CD14-positive monocyte (primary cell): Measurements from ENCODE around the gene DDX20. TPM values are rescaled to one million over a fixed set of nuclear protein-coding genes. Genes with fewer than 3 reads are reported as not detected.
"Not testable (repeated sequence)": the region's sequence is repeated elsewhere in the genome, so short reads cannot be mapped to it uniquely, and the experiment has no call there.

Source experiments
- DNase-seq, 3 donors: peaks; one replicate each; pipeline ENCODE4 v3.0.0-alpha.2; 2011 to 2022
- H2AFZ ChIP-seq: 2 replicates; pipeline ENCODE4 v1.6.0; 2012; ENCODE audit warnings: mild to moderate bottlenecking, low read depth, low read length, inconsistent platforms; ENCODE audit not compliant: insufficient read depth, poor library complexity, severe bottlenecking
- H3K27ac ChIP-seq, 2 donors: 1 replicate in 1 of 2; 2 replicates in 1 of 2; pipeline ENCODE4 v1.5.1; 2012 to 2013; ENCODE audit warnings: low read length in 2 of 2, control low read depth in 1 of 2, inconsistent platforms in 1 of 2, low read depth in 1 of 2, mild to moderate bottlenecking in 1 of 2
- H3K27me3 ChIP-seq, 2 donors: one replicate each; pipeline versions ENCODE4 v1.6.0 to v1.6.1; 2011 to 2013; ENCODE audit warnings: low read length in 2 of 2; ENCODE audit not compliant: control insufficient read depth in 2 of 2, insufficient read depth in 2 of 2
- H3K36me3 ChIP-seq, 2 donors: replicated peaks in 1 of 2; 1 replicate in 1 of 2; 2 replicates in 1 of 2; pipeline versions ENCODE4 v1.5.1 to v1.6.1; 2012 to 2013; ENCODE audit warnings: low read length in 2 of 2, control low read depth in 1 of 2, inconsistent platforms in 1 of 2, mild to moderate bottlenecking in 1 of 2; ENCODE audit not compliant: insufficient read depth in 2 of 2, control insufficient read depth in 1 of 2
- H3K4me1 ChIP-seq, 2 donors: 1 replicate in 1 of 2; 2 replicates in 1 of 2; pipeline versions ENCODE4 v1.5.1 to v1.6.1; 2012 to 2013; ENCODE audit warnings: low read length in 2 of 2, control low read depth in 1 of 2, inconsistent platforms in 1 of 2, mild to moderate bottlenecking in 1 of 2, moderate library complexity in 1 of 2; ENCODE audit not compliant: insufficient read depth in 2 of 2, control insufficient read depth in 1 of 2
- H3K4me2 ChIP-seq: replicated peaks from 2 replicates; pipeline ENCODE3; 2012; ENCODE audit warnings: low read length, moderate library complexity, mild to moderate bottlenecking; ENCODE audit not compliant: poor library complexity, severe bottlenecking; ENCODE audit errors: extremely low read depth
- H3K4me3 ChIP-seq, 3 experiments: fragments of 200-600 bp in 1 of 3; sonication (generic) in 1 of 3; replicated peaks in 1 of 3; 1 replicate in 2 of 3; 2 replicates in 1 of 3; pipeline ENCODE4 v1.5.1; 2011 to 2013; ENCODE audit warnings: low read length in 3 of 3, mild to moderate bottlenecking in 3 of 3, control low read depth in 2 of 3, low read depth in 2 of 3, inconsistent platforms in 1 of 3, moderate library complexity in 1 of 3
- H3K79me2 ChIP-seq: 2 replicates; pipeline ENCODE4 v1.6.0; 2012; ENCODE audit warnings: mild to moderate bottlenecking, control low read depth, inconsistent platforms, low read length, moderate library complexity; ENCODE audit not compliant: insufficient read depth
- H3K9ac ChIP-seq: 2 replicates; pipeline ENCODE4 v1.6.0; 2017; ENCODE audit warnings: low read length, mild to moderate bottlenecking; ENCODE audit not compliant: insufficient read depth, poor library complexity, severe bottlenecking
- H3K9me3 ChIP-seq, 2 donors: replicated peaks in 1 of 2; 1 replicate in 1 of 2; 2 replicates in 1 of 2; pipeline versions ENCODE4 v1.5.1 to v1.6.1; 2012 to 2013; ENCODE audit warnings: low read length in 2 of 2, control low read depth in 1 of 2; ENCODE audit not compliant: control insufficient read depth in 1 of 2, insufficient read depth in 1 of 2
- H4K20me1 ChIP-seq: 2 replicates; pipeline ENCODE4 v1.6.0; 2012; ENCODE audit warnings: mild to moderate bottlenecking, low read length, control low read depth, moderate library complexity; ENCODE audit not compliant: insufficient read depth
- H3K27ac Mint-ChIP-seq, 7 donors: one replicate each; pipeline ENCODE4 v1.8.0; 2020; ENCODE audit warnings: mild to moderate bottlenecking in 7 of 7, mixed read lengths in 7 of 7, moderate library complexity in 6 of 7, inconsistent platforms in 2 of 7
- H3K27me3 Mint-ChIP-seq, 3 donors: one replicate each; pipeline ENCODE4 v1.8.0; 2021 to 2022; ENCODE audit warnings: low read depth in 3 of 3, mild to moderate bottlenecking in 3 of 3, mixed read lengths in 3 of 3, moderate library complexity in 3 of 3, inconsistent platforms in 1 of 3
- H3K36me3 Mint-ChIP-seq, 2 donors: one replicate each; pipeline ENCODE4 v1.8.0; 2020; ENCODE audit warnings: mixed read lengths in 2 of 2, inconsistent platforms in 1 of 2, mild to moderate bottlenecking in 1 of 2
- H3K4me1 Mint-ChIP-seq: one replicate; pipeline ENCODE4 v1.8.0; 2020; ENCODE audit warnings: mild to moderate bottlenecking, mixed read lengths
- H3K4me3 Mint-ChIP-seq, 2 donors: one replicate each; pipeline ENCODE4 v1.8.0; 2020; ENCODE audit warnings: mild to moderate bottlenecking in 2 of 2, mixed read lengths in 2 of 2, moderate library complexity in 1 of 2
- H3K9me3 Mint-ChIP-seq, 7 donors: one replicate each; pipeline ENCODE4 v1.8.0; 2020 to 2022; ENCODE audit warnings: mixed read lengths in 7 of 7, mild to moderate bottlenecking in 6 of 7, moderate library complexity in 6 of 7, inconsistent platforms in 2 of 7
- CTCF ChIP-seq: fragments of 200-600 bp; IDR thresholded peaks from one replicate; pipeline ENCODE4 v1.8.0; 2022; ENCODE audit warnings: antibody characterized with exemption, mild to moderate bottlenecking
- WGBS: methylation state at CpG from one replicate; pipeline ENCODE4 v1.1.5; 2013; ENCODE audit warnings: missing lambda C conversion rate; ENCODE audit not compliant: insufficient coverage; 5-methylcytosine and 5-hydroxymethylcytosine counted together
- intact Hi-C, 2 donors: fragments of 100-400 bp; cut with micrococcal nuclease; formaldehyde crosslinking; loops; one replicate each; pipeline versions ENCODE4 v1.15.0 to v1.15.1; 2023
- polyA plus RNA-seq, 3 donors: library from polyadenylated mRNA; depleted of rRNA in 1 of 3; unstranded in 2 of 3; stranded (reverse) in 1 of 3; fragments of 300-500 nt in 2 of 3; fragments of >200 nt in 1 of 3; fragmentation: Illumina TruSeq in 2 of 3; gene quantifications; 1 replicate in 2 of 3; 2 replicates in 1 of 3; pipeline ENCODE4 v1.2.3, GENCODE V29; 2012 to 2021

DDX20 gene
- polyA plus RNA-seq, 3 donors: 3.1 to 4.1 (median 4.0) TPM

DNA sequence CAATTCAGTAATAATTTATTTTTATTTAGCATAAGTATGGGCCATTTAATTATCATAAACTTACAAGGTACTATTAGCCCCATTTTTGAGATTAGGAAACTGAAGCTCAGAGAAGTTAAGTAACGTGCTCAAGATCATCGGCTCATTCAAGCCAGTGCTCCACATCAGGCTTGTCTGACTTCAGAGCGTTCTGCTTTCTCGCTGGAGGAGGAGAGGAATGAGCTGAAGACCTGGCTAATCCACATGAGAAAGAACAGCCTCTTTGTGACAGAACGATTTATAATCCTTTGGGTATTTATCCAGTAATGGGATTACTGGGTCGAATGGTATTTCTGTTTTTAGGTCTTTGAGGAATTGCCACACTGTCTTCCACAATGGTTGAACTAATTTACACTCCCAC lies 39.7 kb downstream of the DDX20 start:
- H3K27me3 ChIP-seq: no peaks in the 10 kb centered on the region
- no peaks in the 10 kb centered on the region for H3K4me1 ChIP-seq
- no peak overlapping the region for H3K4me3 Mint-ChIP-seq
- H4K20me1 ChIP-seq: no peaks in the 10 kb centered on the region
- 100% methylated on average over 3 of the region's 6 CpGs for WGBS
- H3K27me3 Mint-ChIP-seq: peaks cover 5 to 13% (median 8%) of the 10 kb centered on the region in 3 donors
- intact Hi-C loops: no loop called here
- TF ChIP-seq CTCF: no peak
- no peaks in the 10 kb centered on the region for H3K36me3 Mint-ChIP-seq
- no peak overlapping the region for H2AFZ ChIP-seq
- H3K4me2 ChIP-seq: no peak overlapping the region
- H3K4me3 ChIP-seq: no peak overlapping the region
- DNase-seq: no peak
- peaks cover 5% of the 10 kb centered on the region for H3K4me1 Mint-ChIP-seq
- no peak overlapping the region for H3K9ac ChIP-seq
- H3K9me3 ChIP-seq: no peaks in the 10 kb centered on the region
- no peak overlapping the region for H3K27ac Mint-ChIP-seq
- H3K27ac ChIP-seq: no peak overlapping the region
- H3K36me3 ChIP-seq: no peaks in the 10 kb centered on the region
- H3K79me2 ChIP-seq: no peaks in the 10 kb centered on the region
- H3K9me3 Mint-ChIP-seq: no peaks in the 10 kb centered on the region

DNA sequence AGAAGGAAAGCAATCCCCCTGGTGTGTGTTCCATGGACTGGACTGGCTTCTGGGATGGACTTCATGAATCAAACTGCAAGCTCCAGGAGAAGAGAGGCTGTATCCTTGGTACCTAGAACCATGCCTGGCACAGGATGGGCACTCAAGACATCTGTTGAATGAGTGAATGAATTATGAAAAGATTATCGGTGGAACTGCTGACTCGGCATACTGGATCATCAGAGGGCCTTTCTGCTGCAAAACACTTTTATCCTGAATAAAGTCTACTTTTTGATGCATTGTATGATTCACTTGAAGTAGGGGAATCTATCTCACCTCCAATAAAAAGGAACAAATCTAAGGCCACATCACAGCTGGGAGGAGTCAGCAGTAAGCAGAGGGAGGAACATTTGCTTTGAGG lies 42.9 kb downstream of the DDX20 start:
- no peaks in the 10 kb centered on the region for H3K4me1 Mint-ChIP-seq
- peaks cover 0 to 7% (median 4%) of the 10 kb centered on the region in 3 donors for H3K27me3 Mint-ChIP-seq
- DNase-seq: no peak
- H2AFZ ChIP-seq: no peak overlapping the region
- no peaks in the 10 kb centered on the region for H3K9me3 Mint-ChIP-seq
- H3K4me1 ChIP-seq: no peaks in the 10 kb centered on the region
- H3K36me3 Mint-ChIP-seq: no peaks in the 10 kb centered on the region
- H3K27me3 ChIP-seq: no peaks in the 10 kb centered on the region
- H3K79me2 ChIP-seq: no peaks in the 10 kb centered on the region
- no peaks in the 10 kb centered on the region for H4K20me1 ChIP-seq
- H3K9ac ChIP-seq: no peak overlapping the region
- no peak overlapping the region for H3K4me3 Mint-ChIP-seq
- H3K36me3 ChIP-seq: no peaks in the 10 kb centered on the region
- no CpG with 5 or more reads among the region's 2 CpGs for WGBS
- H3K9me3 ChIP-seq: no peaks in the 10 kb centered on the region
- no peak overlapping the region for H3K4me2 ChIP-seq
- H3K4me3 ChIP-seq: no peak overlapping the region
- intact Hi-C loops: no loop called here
- no peak overlapping the region for H3K27ac Mint-ChIP-seq
- H3K27ac ChIP-seq: no peak overlapping the region
- TF ChIP-seq CTCF: no peak

DNA sequence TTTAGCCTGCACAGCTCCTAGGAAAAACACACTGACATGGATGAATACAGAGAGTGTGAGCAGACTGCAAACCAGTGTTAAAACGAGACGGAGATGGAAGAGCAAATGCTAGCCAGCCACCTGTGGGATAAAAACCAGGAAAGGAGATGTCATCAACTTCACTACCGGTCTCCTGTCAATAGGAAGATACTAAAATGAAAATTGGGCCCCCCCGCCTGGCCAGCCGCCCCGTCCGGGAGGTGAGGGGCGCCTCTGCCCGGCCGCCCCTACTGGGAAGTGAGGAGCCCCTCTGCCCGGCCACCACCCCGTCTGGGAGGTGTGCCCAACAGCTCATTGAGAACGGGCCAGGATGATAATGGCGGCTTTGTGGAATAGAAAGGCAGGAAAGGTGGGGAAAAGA lies 44.0 kb downstream of the DDX20 start:
- intact Hi-C loops: not testable (repeated sequence)

More for the DNA sequence above, 44.0 kb downstream of the DDX20 start:
- WGBS: 100% methylated on average over 2 of the region's 14 CpGs
- H2AFZ ChIP-seq, H3K36me3 ChIP-seq, H3K9me3 ChIP-seq, H3K4me3 Mint-ChIP-seq, H3K27ac ChIP-seq, H3K9me3 Mint-ChIP-seq, H3K27ac Mint-ChIP-seq, H3K4me2 ChIP-seq, H3K4me1 ChIP-seq, H3K9ac ChIP-seq, H3K79me2 ChIP-seq, H3K27me3 ChIP-seq, H4K20me1 ChIP-seq, H3K4me1 Mint-ChIP-seq, H3K27me3 Mint-ChIP-seq, H3K4me3 ChIP-seq, DNase-seq, H3K36me3 Mint-ChIP-seq: not testable (repeated sequence)
